Activated CD4-positive, alpha-beta T cell treated with anti-CD3 and anti-CD28 coated beads, Interleukin-2, amount 50 U/mL, for 48 hours (primary cell): ENCODE results near the gene XPNPEP2.

Experiments
- DNase-seq, 2 experiments: peaks; one replicate each; pipeline ENCODE4 v3.0.0-alpha.2; 2020

Gene XPNPEP2

DNA sequence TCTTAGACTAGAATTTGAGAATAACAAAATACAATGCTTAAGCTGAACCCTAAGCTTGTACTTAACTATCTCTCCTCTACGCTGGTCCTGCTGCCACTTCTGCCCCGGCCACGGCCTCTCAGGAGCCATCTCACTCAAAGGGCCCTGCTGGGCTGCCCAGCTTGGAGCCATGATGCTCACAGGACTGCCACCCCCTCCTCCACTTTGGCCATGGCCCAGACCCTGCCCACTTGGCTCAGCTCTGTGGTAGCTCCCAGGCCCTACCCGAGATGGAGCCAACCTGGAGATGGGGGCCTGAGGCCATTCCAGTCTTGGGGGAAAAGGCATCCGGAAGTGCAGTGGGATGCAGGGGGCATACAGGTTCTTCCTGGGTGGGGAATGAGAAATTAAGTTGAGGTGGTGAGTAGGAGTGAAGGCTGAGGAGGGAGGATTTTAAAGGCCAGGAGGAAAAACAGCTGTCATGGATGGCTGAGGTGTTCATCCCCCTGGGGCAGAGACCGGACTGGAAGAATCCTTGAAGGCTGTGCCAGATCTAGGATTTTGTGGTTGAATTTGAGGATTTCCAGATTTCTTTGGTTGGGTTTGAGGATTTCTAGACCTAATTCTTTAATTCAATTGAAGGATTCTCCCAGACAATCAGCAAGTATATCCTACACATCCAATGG lies 41.8 kb downstream of the XPNPEP2 start:
- no peak for DNase-seq

DNA sequence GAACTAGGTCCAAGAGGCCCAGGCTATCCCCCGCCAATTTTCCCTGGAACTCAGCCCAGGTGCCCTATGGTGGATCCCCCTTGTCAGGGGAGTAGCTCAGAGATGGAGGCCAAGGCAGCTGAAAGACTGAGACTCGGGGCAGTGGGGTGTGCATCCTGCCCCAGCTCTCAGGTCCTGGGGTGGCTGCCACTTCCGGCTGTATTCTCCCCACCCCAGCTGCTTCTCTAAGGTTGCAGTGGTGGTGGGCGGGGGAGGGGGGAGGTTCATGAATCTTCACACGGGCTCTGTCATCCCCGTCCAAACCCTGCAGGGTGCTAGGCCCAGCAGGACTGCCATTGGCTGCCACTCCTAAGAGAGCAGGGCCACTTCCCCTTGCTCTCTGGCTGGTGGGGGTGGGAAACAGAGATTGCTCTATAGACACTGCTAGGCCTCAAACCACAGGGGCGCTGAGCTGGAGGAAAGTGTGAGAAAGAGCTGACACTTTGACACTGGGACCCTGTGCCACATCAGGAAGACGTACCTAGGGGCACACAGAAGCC lies 42.4 kb downstream of the XPNPEP2 start:
- DNase-seq, result peak; percentile 77 to 85

DNA sequence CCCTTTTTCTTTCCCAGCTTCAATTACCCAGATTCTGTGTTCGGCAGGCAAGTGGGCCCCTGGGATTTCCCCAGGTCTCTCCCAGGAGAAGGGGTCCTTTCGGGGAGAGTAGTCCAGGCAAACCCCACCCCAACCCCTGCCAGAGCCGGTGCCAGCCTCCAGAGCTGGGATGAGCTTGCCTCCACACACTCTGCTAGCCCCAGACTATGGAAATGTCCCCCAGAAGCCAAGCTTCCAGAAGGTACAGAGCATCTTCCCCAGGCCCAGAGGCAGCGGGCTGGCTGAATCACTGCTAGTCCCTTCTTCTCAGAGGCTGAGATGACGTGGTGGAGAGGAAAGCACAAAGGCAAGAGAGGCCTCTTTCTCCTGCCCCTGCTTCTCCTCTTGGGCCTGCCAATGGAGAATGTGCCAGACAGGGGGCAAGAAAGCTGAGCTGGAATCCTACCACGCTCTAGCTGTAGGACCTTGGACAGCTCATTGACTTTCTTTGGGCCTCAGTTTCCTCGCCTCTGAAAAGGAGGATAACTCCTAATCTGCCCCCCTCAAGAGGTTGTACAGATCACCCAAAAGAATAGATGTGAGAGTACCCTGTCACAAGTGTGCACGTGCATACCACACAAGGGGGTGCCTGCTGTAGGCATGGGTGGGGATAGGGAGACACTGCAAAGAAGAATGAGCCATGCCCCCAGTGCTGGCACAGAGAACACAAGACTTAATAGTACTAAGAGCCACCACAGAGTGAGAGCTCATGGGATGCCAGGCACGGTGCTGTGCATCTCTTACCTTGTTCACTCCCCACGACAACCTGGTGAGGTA lies 43.1 kb downstream of the XPNPEP2 start:
- peak; percentile 45 to 56 for DNase-seq

DNA sequence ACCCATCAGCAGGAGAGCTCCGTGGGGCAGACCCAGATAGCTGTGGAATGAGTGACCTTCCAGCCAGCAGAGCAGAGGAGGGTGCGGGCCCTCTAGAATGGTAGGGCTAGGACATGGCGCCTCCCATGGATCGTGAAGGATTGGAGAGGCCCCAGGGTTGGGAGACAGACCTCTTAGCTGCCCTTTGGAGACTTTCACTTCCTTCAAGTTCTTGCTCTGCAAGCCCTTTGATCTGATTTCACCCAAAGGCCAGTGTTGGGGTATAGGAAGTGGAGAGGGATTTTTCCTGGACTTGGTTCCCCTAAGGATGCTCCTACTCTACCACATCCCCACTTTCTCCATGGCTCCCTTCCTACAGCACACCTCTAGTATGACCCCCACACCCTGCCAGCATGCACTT lies 43.9 kb downstream of the XPNPEP2 start:
- DNase-seq, result no peak

DNA sequence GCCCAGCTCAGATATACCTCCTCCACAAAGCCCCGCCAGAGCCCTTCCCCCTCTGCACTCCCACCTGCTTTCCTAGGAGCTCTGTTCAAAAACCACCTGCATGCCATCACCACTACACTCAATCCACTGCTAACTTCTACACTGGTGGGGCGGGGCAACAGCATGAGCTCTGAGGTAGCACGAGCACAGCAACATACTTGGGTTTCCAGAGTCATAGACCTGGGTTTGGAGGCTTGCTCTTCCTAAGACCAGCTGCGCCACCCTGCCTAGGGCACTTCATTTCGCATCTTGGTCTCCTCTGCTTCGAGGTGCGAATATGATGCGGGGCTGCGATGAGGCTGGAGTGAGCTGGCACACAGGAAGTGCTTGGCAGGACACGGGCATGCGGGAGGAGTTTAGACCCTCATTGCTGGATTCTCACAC lies 44.5 kb downstream of the XPNPEP2 start:
- no peak for DNase-seq

DNA sequence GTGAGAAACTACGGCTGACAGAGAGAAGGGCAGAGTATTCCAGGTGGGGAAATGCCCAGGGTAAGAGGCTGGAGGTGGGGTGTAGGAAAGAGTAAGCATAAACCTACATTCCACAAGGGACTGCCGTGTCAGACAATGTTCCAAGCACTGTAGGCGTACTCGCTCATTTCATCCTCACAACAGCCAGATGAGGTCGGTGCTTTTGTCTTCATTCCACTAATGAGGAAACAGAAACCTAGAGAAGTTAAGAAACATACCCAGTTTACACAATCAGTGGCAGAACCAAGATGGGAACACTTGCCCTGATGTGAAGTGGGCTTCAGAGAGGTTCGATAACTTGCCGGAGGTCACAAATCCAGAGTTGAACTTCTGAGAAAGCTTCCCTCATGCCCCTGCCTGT lies 45.6 kb downstream of the XPNPEP2 start:
- no peak for DNase-seq

DNA sequence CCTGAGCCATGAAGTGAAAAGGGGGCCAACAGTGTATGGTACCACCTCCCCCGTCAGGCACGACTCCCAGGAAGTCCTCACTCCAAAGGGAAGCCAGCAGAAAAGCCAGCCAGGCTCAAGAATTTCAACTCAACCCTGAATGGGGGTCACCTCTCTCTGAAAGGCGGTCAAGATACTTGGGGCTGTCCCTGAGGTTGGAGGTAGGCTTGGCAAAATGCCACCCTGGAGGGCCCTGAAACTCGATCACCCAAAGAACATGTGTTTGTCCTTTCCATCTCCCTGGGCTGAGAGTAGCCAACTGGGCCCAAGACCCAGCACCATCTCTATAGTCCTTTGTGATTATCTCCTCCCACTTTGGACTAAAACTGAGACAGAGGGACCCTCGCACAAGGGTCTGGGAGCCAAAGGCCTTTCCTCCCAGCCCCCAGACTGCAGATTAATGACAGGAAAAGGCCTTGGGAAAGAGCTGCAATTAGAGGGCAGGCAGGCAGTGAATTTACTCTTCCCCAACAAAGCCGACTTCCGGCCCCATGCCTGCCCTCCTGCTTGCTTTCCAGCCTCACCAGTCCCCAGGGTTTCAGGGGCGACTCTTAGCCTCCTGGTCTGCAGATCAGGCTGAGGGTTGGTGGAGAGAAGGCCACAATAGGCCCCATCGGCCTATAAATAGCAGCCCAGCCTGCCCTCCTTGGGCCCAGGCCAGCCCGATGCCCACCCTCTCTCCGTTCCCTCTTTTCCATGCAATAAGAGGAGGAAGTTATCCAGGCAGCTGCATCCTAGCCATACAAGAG lies 46.6 kb downstream of the XPNPEP2 start:
- no peak for DNase-seq

DNA sequence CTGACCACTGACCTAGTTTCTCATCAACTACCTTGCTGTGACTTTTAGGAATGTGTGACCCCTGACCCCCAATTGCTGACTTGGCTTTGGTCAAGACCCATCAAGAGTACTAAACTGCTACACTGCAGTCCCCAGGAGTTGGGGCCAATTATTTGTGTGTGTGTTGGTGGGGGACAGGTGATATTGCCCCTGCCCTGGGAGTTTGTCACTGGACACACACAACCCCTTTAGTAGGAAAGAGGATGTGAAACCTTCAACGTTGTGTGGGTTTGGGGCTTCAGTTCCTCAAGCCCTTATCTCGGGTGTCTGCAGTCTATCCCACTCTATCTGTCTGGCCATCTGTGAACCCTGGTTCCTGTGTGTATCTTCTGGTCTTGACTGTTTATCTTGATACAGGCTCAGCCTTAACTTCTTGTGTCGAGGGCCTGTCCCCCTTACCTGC lies 47.5 kb downstream of the XPNPEP2 start:
- no peak for DNase-seq

DNA sequence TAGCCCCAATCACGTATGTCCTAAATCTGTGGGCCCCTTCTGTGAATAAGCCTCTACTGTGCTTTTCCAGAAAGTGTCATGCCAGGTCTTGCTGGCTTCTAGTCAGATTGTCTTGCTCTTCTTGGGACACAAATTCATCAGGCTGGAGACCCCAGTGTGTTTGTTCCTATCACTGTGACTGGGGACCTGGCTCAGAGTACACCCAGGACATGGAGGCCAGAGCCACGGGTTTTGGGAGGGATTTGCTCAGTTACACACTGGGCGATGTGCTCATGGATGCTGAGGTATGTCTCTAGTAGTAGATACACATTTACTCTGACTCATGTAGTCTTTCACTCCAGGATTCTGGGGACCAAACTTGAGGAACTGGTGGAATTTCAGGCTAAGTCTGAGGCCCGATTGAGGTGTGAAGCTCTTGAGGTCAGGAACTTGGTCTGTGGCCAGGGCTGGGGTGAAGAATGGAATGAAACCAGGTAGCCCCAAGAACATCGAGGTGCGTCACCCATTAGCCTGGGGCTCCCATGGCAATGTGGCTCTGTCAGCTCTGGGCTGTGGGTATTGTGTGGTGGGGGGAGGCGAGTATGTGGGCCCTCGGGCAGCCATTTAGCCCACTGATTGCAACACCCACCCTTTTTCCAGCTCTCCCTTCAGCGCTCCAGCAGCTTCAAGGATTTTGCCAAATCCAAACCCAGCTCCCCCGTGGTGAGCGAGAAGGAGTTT lies 48.7 kb downstream of the XPNPEP2 start:
- DNase-seq, result no peak

DNA sequence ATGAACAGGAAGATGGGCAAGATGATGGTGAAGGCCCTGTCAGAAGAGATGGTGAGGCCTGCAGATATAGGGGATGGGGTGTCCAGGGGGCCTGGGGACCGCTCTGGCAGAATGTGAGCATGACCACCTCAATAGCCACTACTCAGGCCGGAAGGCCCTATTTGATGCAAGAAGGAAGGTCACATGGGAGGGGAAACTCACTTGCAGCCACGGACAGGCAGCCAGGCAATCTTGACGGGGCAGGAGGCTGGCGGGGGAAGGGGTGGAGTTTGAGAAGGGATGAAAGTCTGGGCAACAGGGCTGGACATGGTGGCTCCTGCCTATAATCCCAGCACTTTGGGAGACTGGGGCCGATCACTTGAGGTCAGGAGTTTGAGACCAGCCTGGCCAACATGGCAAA lies 49.7 kb downstream of the XPNPEP2 start:
- DNase-seq, result no peak

DNA sequence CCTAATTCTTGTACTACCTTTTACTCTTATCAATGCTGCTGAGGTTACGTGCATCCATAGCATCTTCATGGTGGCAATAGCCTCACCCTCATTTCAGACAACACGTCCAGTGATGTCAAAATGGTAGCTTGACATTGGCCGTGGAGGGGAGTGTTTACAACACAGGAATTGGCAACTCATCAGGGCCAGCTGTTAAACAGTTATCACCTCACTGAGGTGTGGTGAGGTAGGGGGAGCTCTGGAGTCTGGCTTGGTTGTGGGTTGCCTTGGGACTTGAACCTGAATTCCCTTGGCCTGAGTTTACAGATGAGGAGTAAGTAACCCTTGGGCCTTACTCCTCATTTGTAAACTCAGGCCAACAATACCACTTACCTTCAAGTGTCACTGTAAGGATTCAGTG lies 51.4 kb downstream of the XPNPEP2 start:
- no peak for DNase-seq

DNA sequence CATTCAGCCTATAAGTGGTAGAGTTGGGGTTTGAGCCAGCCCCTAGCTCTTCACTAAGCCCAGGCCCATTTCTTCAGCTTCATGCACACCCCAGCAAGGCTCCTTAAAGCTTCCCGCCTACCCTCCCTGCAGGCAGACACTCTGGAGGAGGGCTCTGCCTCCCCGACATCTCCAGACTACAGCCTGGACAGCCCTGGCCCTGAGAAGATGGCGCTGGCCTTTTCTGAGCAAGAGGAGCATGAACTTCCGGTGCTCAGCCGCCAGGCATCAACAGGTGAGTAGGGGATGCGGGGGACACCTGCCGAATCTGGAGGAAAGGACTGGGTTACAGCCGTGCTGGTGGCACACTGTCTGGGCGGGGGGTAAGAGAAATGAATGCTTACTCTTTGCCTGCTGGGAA lies 52.0 kb downstream of the XPNPEP2 start:
- DNase-seq, result no peak

DNA sequence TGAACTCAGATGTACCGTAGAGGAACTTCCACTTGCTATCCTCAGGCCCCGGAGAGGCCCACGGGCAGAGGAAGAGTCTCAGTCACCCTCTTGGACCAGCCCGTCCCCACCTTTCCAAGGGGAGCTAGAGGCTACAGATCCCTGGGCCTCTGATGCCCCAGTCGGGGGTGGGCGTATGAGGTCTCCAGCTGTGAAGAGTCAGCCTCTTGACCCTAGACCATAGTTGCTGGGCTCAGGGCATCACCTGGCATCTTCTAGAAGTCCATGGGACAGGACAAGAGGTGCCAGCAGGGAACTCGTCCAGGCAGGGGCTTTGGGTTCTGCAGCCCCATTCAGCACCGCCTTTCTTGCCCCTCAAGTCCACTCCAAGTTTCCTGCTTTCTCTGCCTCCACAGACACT lies 52.6 kb downstream of the XPNPEP2 start:
- DNase-seq, result no peak

DNA sequence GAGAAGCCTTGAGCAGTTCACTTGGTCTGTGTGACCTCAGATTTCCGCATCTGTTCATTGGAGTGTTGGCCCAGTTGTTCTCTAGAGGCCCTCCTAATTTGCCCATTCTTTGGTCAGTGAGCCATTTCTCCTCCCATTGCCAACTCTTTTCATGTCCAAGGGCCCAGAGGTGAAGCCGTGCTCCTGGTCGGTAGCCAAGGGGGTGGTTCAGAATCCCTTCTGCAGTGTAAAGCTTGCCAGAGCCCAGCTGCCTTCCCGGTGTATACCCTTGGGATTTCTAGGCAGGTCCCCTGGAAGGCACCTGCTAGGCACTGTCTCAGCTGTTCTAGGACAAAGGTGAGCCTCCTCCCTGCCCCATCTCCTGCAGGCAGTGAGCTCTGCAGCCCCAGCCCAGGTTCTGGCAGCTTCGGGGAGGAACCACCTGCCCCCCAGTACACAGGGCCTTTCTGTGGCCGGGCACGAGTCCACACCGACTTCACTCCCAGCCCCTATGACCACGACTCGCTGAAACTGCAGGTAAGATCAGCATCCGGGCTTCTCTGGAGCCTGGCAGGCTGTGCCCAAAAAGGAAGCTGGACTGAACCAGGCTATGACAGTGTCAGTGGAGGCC lies 53.3 kb downstream of the XPNPEP2 start:
- no peak for DNase-seq

DNA sequence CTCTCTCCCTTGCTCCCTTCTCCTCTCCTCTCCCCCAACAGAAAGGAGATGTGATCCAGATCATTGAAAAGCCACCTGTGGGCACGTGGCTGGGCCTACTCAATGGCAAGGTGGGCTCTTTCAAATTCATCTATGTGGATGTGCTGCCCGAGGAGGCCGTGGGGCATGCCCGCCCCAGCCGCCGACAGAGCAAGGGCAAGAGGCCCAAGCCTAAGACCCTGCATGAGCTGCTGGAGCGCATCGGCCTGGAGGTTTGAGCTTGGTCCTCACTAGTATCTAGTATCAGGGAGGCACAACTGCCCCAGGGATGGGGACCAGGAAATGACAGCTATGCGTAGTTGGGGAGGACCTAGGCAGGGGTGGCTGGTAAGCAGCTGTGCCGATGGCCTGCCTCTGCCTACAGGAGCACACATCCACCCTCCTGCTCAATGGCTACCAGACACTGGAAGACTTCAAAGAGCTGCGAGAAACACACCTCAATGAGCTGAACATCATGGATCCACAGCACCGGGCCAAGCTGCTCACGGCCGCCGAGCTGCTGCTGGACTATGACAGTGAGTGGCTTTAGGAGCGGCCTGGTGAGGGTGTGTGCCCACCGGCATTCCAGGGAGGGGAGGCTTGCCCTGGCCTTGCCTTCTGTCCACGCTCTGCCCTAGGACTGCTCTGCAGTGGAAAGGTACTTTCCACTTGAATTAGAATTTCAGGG lies 54.0 kb downstream of the XPNPEP2 start:
- no peak for DNase-seq

DNA sequence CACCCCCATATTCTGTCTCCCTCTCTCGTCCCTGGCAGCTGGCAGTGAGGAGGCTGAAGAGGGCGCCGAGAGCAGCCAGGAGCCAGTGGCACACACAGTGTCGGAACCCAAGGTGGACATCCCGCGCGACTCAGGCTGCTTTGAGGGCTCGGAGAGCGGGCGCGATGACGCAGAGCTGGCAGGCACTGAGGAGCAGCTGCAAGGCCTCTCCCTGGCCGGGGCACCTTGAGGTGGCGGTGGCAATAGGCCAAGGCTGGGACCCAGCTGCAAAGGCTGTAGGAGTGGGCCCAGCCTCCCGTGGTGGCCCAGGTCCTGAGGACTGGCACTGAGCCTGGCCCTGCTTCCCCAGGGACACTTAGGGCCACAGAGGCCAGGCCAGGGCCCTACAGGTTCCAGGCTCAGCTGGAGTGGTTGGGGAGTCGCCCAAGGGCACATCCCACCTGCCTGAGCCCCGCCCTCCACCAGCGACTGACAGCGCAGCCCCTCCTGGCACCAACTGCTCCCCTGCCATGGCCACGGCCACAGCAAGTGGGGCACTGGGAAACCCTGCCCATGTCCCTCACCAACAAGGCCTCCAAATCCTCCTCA lies 54.9 kb downstream of the XPNPEP2 start:
- no peak for DNase-seq

DNA sequence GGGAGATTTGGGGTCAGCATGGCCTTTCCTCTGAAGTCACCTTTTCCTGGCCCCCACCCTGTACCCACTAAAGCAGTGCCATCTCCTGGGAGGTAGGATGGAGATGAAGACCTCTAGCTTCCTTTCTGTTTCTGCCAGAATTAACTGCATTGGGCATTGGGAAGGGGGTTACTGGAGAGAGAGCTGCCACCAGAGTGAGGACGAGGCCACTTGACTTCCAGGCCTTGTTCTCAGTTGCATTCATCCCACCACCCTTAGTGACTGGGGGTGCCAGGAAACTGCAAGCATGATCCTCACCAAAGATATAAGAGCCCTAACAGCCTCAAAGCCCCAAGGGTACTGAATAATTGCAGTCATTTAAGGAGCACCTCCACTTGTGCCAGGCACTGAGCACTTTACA lies 56.8 kb downstream of the XPNPEP2 start:
- DNase-seq, result no peak

DNA sequence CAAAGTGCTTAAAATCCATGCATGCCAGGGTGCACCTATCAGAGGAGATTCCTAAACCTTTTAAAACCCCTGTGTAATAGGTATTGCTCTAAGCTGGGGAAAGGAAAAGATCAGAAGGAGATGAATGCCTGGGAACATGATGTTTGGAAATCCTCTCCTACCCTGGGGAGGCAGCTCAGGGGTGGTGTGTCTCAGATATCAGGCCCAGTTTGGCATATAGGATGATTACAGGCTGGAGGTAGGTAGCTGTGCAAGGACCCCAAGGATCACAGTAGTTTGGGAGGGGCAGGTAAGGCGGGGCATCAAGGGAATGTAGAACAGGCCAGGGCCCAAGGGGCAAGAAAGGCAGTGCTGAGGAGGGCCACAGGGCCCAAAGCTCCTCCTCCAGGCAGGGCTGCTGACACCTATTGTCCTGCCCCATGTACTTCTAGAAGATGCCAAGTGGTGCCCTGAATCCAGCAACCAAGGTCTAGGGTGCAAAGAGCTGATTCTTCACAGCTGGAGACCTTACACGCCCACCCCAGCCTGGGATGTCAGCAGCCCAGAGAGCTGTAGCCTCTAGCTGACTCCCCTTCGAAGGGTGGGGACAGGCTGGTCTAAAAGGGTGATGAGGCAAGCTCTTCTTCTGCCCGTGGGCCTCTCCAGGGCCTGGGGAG lies 58.6 kb downstream of the XPNPEP2 start:
- DNase-seq, result no peak

DNA sequence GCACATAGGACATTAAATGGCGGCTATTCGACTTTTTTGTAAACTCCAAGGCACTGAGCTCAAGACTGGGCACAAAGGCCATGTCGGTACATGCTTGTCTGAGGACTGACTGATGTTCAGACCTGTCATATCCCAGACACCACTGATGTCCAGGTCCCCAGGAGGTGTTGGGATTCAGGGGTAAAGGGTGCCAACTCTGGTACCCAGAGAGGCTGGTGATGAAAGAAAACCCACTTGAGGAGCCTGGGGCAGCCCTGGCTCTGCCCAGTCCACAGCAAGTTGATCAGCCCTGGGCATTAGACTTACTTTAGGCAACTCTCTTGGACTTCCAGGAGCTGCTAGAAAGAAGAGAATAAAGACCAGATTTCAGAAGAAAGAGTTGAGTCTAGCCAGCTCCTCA lies 59.7 kb downstream of the XPNPEP2 start:
- DNase-seq, result no peak

DNA sequence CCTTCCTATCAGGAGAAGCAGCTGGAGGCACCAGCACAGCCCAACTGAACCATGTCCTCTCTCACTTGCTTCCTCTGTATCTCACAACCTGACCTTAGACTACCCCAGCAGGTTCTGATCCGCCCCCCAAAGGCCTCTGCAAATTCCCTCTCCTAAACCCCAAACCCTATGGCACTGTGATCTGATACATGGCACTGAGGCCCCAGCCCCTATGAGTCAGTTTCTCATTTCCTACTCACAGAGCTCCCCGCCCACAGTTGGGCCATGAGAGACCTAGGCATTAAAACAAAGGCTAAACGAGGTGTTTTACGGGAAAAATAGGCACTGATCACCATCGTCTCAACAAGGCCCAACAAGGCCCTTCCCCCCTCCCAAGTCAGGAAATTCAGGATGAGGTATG lies 60.1 kb downstream of the XPNPEP2 start:
- DNase-seq, result peak; percentile 49 to 59

DNA sequence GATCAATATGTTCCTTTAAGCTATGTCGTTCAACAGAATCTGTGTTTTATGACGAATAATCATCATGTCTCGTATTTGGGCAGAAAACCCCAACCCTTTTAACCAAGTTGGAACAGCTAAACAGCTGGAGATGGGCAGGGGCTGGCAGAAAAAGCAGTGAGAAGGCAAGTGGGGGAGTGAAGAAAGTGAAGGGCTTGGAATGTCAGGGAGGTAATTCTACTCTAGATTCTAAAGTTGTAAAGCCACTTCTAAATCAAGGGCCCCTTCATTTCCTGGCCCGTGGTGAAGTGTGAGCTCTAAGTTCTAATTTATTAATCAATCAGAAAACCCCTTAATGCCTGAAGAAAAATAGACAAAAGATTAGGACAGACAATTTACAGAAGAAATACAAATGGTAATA lies 61.4 kb downstream of the XPNPEP2 start:
- no peak for DNase-seq
